ENCODE results near the gene IL17C.

Gene IL17C

GRCh38 chr16:88646345-88647034 lies 8.1 kb downstream of the IL17C start:
- no peak for DNase-seq (ENCODE audit: low spot score)

GRCh38 chr16:88647178-88648070 lies 9.1 kb downstream of the IL17C start:
- no peak for DNase-seq (ENCODE audit: low spot score)

- DNase-seq (ENCODE audit: low spot score) = no peak
Observed at GRCh38 chr16:88649195-88649923, 11.0 kb downstream of the IL17C start.

- no peak for DNase-seq (ENCODE audit: low spot score)
Observed at GRCh38 chr16:88649924-88650748, 11.8 kb downstream of the IL17C start.

- DNase-seq (ENCODE audit: low spot score) = peak; percentile 83
Observed at GRCh38 chr16:88650749-88651275, 12.4 kb downstream of the IL17C start, which contains the start of gene CYBA. Gene CYBA (minus strand): TSS chr16:88651053. CDS start chr16:88651013, 40 bp downstream.

GRCh38 chr16:88651276-88651988 lies 13.1 kb downstream of the IL17C start:
- peak; percentile 67 for DNase-seq (ENCODE audit: low spot score)

GRCh38 chr16:88651989-88652761 lies 13.8 kb downstream of the IL17C start:
- no peak for DNase-seq (ENCODE audit: low spot score)

GRCh38 chr16:88652762-88653063 lies 14.3 kb downstream of the IL17C start:
- DNase-seq (ENCODE audit: low spot score) = no peak

- no peak for DNase-seq (ENCODE audit: low spot score)
Observed at GRCh38 chr16:88653101-88653500, 14.7 kb downstream of the IL17C start.

- no peak for DNase-seq (ENCODE audit: low spot score)
Observed at GRCh38 chr16:88653596-88654362, 15.4 kb downstream of the IL17C start.

GRCh38 chr16:88654363-88655052 lies 16.1 kb downstream of the IL17C start:
- DNase-seq (ENCODE audit: low spot score) = no peak

- no peak for DNase-seq (ENCODE audit: low spot score)
Observed at GRCh38 chr16:88655053-88655732, 16.8 kb downstream of the IL17C start.

GRCh38 chr16:88655733-88656281 lies 17.4 kb downstream of the IL17C start:
- DNase-seq (ENCODE audit: low spot score) = no peak

- no peak for DNase-seq (ENCODE audit: low spot score)
Observed at GRCh38 chr16:88656291-88656980, 18.1 kb downstream of the IL17C start.

GRCh38 chr16:88657371-88657770 lies 19.0 kb downstream of the IL17C start:
- DNase-seq (ENCODE audit: low spot score) = no peak

- DNase-seq (ENCODE audit: low spot score) = no peak
Observed at GRCh38 chr16:88658714-88659113, 20.3 kb downstream of the IL17C start.

GRCh38 chr16:88659160-88659559 lies 20.8 kb downstream of the IL17C start:
- DNase-seq (ENCODE audit: low spot score) = no peak

All from CD4-positive, alpha-beta T cell treated with Interleukin-15 for 4 hours (primary cell).